ENCODE results near the gene MAP3K2.

Gene MAP3K2

DNA sequence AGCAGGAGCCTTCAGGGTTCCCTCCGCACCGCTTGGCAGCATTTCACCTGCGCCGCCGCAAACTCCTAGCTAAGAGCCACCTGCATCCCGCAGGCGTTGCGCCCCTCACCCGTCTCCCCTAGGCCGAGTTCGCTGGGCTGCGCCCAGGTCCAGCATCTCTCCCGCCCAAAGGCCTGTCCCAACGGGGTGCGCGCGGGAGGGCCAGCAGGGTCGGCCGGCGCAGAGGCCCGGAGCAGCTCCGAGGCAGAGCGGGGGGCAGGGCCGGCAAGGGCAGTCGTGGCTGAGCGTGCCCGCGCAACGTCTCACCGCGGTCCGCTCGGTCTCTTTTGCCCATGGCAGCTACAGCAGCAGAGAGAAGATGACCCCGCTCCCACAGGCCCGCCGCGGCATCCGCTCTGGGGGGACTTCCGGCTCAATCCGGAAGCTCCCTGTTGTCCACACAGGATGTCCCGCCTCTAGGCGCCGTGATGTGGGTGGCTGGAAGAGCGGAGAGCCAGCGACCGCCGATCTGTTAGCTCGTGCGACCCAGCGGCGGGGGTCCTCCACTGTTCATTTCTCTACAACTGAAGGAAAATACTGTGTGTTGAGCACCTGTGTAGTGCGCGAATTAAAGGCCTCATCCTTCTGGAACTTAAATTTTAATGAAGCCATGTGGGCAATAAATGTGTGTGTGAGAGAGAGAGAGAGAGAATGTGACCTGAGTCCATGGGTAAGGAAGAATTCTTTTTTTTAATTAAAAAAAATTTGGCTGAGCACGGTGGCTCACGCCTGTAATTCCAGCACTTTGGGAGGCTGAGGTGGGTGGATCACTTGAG is 93.8 kb downstream of the MAP3K2 start, which contains the start of gene ERCC3 (continued):
- peak; percentile 36; the same call in 1 of the 2 replicates for TF ChIP-seq ZBTB10 (tag by site-specific recombination; IDR thresholded peaks at IDR 0.05)

DNA sequence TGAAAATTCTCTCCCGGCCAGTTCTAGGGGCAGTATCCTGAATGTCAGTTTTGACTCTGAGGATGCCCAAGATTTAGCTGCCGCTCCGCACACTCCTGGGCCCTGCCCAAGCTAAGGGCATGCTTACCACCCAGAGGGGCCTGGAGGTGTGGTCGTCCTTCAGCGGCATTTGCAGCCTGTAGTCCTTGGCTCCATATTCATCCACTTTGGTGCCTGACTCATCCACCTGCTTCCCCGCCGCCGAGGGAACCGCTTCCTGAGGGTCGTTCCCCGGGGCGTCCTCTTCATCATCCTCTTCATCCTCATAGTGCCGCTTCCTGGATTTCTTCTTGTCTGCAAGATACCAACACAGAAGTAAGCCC is 94.4 kb downstream of the MAP3K2 start:
- Histone ChIP-seq H3K4me3 (ENCODE audit: low read depth, low read length) (peak overlapping the region; percentile 95), H3K27ac (ENCODE audit: extremely low read depth, low read depth, low read length) (peak overlapping the region; percentile 66; the same call in 1 of the 2 replicates), H3K4me1 (ENCODE audit: control insufficient read depth, insufficient read depth, low read length) (no peaks in the 10 kb centered on the region), H3K36me3 (ENCODE audit: control insufficient read depth in 2 of 2, insufficient read depth in 1 of 2, low read length in 2 of 2) (peaks cover 27 to 50% of the 10 kb centered on the region in 2 experiments), H3K9me3 (ENCODE audit: control insufficient read depth, insufficient read depth, low read depth, low read length) (no peaks in the 10 kb centered on the region)
- TF ChIP-seq ZNF211 (tag by site-specific recombination; IDR thresholded peaks at IDR 0.05; ENCODE audit: low read depth), result no peak
- TF ChIP-seq, protein P1, sequence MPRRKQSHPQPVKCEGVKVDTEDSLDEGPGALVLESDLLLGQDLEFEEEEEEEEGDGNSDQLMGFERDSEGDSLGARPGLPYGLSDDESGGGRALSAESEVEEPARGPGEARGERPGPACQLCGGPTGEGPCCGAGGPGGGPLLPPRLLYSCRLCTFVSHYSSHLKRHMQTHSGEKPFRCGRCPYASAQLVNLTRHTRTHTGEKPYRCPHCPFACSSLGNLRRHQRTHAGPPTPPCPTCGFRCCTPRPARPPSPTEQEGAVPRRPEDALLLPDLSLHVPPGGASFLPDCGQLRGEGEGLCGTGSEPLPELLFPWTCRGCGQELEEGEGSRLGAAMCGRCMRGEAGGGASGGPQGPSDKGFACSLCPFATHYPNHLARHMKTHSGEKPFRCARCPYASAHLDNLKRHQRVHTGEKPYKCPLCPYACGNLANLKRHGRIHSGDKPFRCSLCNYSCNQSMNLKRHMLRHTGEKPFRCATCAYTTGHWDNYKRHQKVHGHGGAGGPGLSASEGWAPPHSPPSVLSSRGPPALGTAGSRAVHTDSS (tag by site-specific recombination; IDR thresholded peaks at IDR 0.05), result peak; percentile 77
- ChIA-PET POLR2A (interaction anchor here (0.7 to 2.1 kb wide), 16 partner anchors 11 to 233 kb away, joined by 3 to 9 read pairs (median 3); partner anchors contain the start of genes IWS1 and MAP3K2), CTCF (interaction anchor here (0.6 to 1.5 kb wide), 5 partner anchors 8 to 186 kb away, joined by 3 to 10 read pairs (median 4); no protein-coding TSS in a partner anchor)

DNA sequence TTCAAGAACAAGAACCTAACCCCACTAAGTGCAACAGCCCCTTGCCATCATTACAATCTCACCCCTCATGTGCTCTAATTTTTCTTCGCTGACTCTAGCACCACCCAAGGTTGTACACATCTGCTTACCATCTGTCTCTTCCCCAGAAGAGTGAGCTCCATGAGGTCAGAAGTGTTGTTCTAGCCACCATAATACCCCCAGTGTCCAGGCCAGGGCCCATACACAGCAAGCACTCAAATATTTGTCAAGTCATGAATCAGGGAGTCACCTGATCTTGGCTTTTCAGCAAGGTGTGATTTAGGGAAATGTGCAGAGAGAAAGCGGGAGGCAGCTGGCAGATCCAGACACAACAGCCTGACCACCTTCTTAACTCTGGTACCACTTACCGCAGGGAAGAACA is 99.5 kb downstream of the MAP3K2 start:
- TF ChIP-seq, protein P2, sequence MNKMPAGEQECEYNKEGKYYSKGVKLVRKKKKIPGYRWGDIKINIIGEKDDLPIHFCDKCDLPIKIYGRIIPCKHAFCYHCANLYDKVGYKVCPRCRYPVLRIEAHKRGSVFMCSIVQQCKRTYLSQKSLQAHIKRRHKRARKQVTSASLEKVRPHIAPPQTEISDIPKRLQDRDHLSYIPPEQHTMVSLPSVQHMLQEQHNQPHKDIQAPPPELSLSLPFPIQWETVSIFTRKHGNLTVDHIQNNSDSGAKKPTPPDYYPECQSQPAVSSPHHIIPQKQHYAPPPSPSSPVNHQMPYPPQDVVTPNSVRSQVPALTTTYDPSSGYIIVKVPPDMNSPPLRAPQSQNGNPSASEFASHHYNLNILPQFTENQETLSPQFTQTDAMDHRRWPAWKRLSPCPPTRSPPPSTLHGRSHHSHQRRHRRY (tag by site-specific recombination; IDR thresholded peaks at IDR 0.05), result no peak
- TF ChIP-seq, protein P1 (tag by site-specific recombination; IDR thresholded peaks at IDR 0.05), result no peak
- TF ChIP-seq ZNF37A (tag by site-specific recombination; IDR thresholded peaks at IDR 0.05) (no peak), HOXA7 (CRISPR knock-in tag; IDR thresholded peaks at IDR 0.05; ENCODE audit: borderline replicate concordance) (no peak), ZNF473 (tag by site-specific recombination; IDR thresholded peaks at IDR 0.05) (no peak), YY1 (tag by site-specific recombination; IDR thresholded peaks at IDR 0.05) (no peak), ZNF521 (tag by site-specific recombination; IDR thresholded peaks at IDR 0.05) (no peak), ZNF596 (tag by site-specific recombination; IDR thresholded peaks at IDR 0.05) (no peak), BCL11B (tag by site-specific recombination; IDR thresholded peaks at IDR 0.05; ENCODE audit: low read depth) (no peak), SP2 (tag by site-specific recombination; IDR thresholded peaks at IDR 0.05) (no peak)
- TF ChIP-seq, protein P3, sequence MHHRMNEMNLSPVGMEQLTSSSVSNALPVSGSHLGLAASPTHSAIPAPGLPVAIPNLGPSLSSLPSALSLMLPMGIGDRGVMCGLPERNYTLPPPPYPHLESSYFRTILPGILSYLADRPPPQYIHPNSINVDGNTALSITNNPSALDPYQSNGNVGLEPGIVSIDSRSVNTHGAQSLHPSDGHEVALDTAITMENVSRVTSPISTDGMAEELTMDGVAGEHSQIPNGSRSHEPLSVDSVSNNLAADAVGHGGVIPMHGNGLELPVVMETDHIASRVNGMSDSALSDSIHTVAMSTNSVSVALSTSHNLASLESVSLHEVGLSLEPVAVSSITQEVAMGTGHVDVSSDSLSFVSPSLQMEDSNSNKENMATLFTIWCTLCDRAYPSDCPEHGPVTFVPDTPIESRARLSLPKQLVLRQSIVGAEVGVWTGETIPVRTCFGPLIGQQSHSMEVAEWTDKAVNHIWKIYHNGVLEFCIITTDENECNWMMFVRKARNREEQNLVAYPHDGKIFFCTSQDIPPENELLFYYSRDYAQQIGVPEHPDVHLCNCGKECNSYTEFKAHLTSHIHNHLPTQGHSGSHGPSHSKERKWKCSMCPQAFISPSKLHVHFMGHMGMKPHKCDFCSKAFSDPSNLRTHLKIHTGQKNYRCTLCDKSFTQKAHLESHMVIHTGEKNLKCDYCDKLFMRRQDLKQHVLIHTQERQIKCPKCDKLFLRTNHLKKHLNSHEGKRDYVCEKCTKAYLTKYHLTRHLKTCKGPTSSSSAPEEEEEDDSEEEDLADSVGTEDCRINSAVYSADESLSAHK (tag by site-specific recombination; IDR thresholded peaks at IDR 0.05), result no peak
- ChIA-PET POLR2A (no interaction called here), CTCF (interaction anchor here (0.5 to 1.3 kb wide), 2 partner anchors 23 to 191 kb away, joined by 3 to 7 read pairs; no protein-coding TSS in a partner anchor)
- Histone ChIP-seq H3K4me1 (ENCODE audit: control insufficient read depth, insufficient read depth, low read length) (no peaks in the 10 kb centered on the region), H3K27ac (ENCODE audit: extremely low read depth, low read depth, low read length) (no peak overlapping the region), H3K4me3 (ENCODE audit: low read depth, low read length) (no peak overlapping the region), H3K9me3 (ENCODE audit: control insufficient read depth, insufficient read depth, low read depth, low read length) (no peaks in the 10 kb centered on the region), H3K36me3 (ENCODE audit: control insufficient read depth in 2 of 2, insufficient read depth in 1 of 2, low read length in 2 of 2) (peaks cover 70 to 100% of the 10 kb centered on the region in 2 experiments)
